ENCODE measurements around the gene B3GNT9.

GRCh38 chr16:67148221-67148620 is 2.6 kb downstream of the B3GNT9 start:
- TF ChIP-seq CTCF (conservative IDR thresholded peaks at IDR 0.05; ENCODE audit: low read depth, low read length) (no peak), EZH2 (IDR thresholded peaks at IDR 0.05; ENCODE audit: low read length, unreplicated experiment) (no peak)
